Middle frontal gyrus (tissue), 1 donor: ENCODE data around the gene MYO9A.

ENCODE experiments used
- DNase-seq: peaks from one replicate; pipeline ENCODE4 v3.0.0-alpha.2; 2015; ENCODE audit warnings: low spot score; ENCODE audit errors: extremely low spot score

MYO9A gene

GRCh38 chr15:71810256-71811035 is 307.5 kb downstream of the MYO9A start, which contains the start of gene NR2E3:
NR2E3 (plus strand) TSS chr15:71810554; CDS start chr15:71810744, 190 bp downstream.
- DNase-seq: no peak

- DNase-seq: no peak
Observed at GRCh38 chr15:71809346-71809745, 308.6 kb downstream of the MYO9A start.

DNA sequence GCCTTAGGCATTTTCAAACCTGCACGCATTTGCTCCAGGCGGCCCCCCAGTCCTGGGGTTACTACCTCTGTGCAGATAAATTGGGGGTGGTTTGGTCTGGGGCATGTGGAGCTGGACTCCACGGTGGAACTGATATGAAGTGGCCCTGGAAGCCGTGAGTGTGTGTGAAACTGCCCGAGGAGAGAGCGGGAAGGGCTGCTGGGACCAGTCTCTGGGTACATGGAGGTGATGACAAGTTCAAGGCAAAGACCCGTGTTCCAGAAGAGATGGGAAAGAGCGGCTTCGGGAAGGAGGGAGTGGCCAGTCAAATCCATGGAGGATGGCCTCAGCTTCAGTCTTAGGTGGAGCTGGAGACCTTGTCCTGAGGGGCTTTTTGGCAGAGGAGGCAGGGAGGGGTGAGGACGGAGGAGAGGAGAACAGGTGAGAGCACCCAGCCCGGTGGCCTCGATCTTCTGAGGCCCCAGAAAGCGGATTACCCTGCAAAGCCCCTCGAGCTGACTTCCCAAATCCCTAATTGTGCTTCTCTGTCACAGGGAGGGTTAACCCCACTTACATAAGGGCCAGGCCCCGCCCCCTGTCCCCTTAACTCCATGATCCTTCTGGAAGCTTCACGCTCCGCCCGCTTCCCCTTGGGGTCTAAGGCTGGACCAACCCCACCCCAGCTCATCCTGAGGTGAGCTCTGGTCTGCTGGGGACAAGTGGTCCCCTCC is 309.5 kb downstream of the MYO9A start:
- no peak for DNase-seq

DNA sequence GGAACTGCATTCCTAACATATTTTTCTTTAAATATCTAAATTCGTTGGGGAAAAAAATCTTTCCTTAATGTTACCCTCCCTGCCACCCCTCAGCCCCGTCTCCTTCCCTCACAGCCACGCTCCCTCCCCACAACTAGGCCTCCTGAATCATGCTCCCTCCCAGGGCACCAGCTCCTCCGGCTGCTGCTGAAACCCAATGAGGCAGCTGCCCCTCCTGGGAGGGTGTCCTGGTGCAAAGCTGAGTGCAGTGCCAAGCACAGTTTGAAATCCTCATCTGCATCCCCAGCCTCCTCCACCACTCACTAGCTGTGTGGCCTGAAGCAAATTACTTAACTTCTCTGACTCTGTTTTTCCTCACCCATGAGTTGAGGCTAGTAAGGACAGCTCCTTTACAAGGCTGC is 310.3 kb downstream of the MYO9A start:
- DNase-seq: no peak

- DNase-seq: no peak
Observed at GRCh38 chr15:71807125-71807629, 310.8 kb downstream of the MYO9A start.

DNA sequence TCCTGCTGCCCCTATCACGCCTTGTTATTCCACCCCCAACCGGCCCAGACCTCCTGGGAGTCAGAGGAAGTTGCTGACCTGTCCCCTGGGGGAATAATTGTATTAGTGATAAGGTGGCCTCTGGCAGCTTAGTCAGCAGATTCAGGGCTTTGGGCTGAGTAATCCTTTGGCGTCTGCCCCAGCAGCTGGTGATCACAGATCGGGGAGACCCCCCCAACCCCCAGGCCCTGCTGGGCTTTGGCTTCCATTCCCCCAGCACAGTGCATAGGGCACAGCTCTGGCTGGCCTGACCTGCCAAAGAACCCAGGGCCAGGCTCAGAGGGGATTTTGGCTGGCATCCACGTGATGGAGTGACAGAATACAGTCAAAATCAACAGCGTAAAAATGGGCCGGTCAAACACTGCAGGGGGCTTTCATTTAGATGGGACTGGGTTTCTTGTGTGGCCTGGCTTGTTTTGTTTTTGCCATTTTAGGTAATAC is 311.5 kb downstream of the MYO9A start:
- DNase-seq: no peak

- no peak for DNase-seq
Observed at GRCh38 chr15:71804695-71805470, 313.1 kb downstream of the MYO9A start.

DNA sequence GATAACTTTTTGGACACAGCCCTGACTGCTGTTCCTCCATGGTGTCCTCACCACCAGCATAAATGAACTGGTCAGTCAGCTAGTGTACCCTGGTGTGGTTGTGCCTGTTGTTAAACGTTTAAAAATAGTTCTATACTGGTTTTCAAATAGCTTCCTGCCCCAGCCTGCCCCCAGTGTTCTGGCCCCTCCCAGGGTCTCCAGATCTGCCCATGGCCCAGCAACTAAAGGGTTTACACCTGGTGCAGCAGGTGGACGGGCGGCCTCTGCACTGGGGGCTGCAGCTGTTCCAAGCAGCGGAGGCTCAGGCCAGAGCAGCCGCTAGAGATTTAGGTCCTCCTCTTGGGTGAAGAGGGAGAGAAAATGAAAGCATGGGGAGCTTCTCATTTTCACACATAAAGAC is 313.7 kb downstream of the MYO9A start:
- no peak for DNase-seq

- DNase-seq: no peak
Observed at GRCh38 chr15:71802770-71803169, 315.2 kb downstream of the MYO9A start.

GRCh38 chr15:71801935-71802655 is 315.9 kb downstream of the MYO9A start:
- no peak for DNase-seq

GRCh38 chr15:71800835-71801745 is 316.9 kb downstream of the MYO9A start:
- peak; percentile 69 for DNase-seq

- no peak for DNase-seq
Observed at GRCh38 chr15:71800190-71800589, 317.8 kb downstream of the MYO9A start.

- DNase-seq: no peak
Observed at GRCh38 chr15:71798641-71799040, 319.3 kb downstream of the MYO9A start.

DNA sequence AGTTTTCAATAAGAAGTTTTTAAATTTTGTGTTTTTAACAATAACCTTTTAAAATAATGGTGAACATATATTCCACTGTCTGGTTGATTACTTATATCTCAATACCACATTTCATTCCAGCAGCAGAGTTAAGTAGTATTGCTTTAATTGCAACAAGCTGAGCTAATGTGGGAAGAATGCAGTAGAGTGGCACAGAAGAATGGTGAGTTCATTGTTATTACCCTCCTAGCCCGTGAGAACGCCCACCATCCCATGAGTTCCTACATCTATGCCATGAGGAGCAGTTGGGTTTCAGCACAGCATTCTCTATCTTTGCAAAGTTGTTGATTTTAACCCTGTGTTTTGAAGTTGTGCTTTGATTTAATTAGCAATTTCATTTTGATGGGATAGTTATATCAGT is 325.4 kb downstream of the MYO9A start:
- no peak for DNase-seq

GRCh38 chr15:71791975-71792374 is 326.0 kb downstream of the MYO9A start:
- DNase-seq: no peak

DNA sequence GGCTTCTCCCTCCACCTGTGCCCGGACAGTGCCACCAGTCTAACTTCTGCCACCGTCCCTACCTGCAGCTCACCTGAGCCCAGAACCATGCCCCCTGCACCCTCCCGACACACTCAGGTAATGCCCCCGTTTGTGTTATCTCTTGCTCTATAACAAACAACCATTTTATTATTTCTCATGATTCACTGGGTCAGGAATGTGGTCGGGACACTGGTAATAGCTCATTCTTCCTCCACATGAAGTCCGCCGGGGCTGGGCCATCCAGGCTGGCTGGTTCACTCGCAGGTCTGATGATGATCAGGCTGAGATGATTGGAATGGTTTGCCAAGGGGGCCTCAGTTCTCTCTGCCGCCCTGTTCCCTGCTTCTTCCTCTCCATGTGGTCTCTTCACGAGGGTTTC is 327.9 kb downstream of the MYO9A start:
- DNase-seq: no peak

GRCh38 chr15:71789616-71790015 is 328.3 kb downstream of the MYO9A start:
- no peak for DNase-seq

GRCh38 chr15:71788646-71789579 is 329.0 kb downstream of the MYO9A start:
- no peak for DNase-seq

DNA sequence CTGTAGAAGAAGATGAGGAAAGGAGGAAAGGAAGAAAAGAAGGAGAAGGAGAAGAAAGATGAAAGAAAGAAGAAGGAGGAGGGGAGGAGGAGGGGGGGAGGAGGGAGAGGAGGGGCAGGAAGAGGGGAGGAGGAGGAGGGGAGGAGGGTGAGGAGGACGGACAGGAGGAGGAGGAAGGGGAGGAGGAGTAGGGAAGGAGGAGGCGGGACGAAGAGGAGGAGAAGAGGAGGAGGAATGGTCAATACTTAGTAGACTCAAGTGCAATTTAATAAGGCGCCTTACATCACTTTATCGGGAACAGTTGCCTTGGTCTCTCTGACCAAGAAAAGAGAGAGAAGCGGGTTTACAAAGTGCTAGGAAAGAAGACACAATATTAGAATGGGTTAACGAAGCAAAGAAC is 331.3 kb downstream of the MYO9A start:
- DNase-seq: no peak
